GM18526 (cell line): ENCODE data around the gene CCT6B.

Experiments
- POLR2A ChIP-seq: IDR thresholded peaks from 3 replicates; pipeline ENCODE4 v1.6.1; 2011; ENCODE audit not compliant: insufficient read length; ENCODE audit errors: extremely low read depth

CCT6B gene

GRCh38 chr17:34981538-34982241 is 20.4 kb upstream of the CCT6B start:
- no peak for TF ChIP-seq POLR2A

- TF ChIP-seq POLR2A: peak; percentile 21
Observed at GRCh38 chr17:34980681-34981537, 19.6 kb upstream of the CCT6B start.

GRCh38 chr17:34980353-34980680 is 19.1 kb upstream of the CCT6B start, which contains the start of gene LIG3:
TSS of gene LIG3 (plus strand) at chr17:34980512. CDS start at chr17:34983006, 2,494 bp downstream.
- peak; percentile 61 for TF ChIP-seq POLR2A

- TF ChIP-seq POLR2A: no peak
Observed at GRCh38 chr17:34979650-34980352, 18.5 kb upstream of the CCT6B start.

- no peak for TF ChIP-seq POLR2A
Observed at GRCh38 chr17:34979153-34979552, 17.9 kb upstream of the CCT6B start.

- no peak for TF ChIP-seq POLR2A
Observed at GRCh38 chr17:34974794-34975785, 13.8 kb upstream of the CCT6B start.

- TF ChIP-seq POLR2A: no peak
Observed at GRCh38 chr17:34974179-34974578, 12.9 kb upstream of the CCT6B start.

- TF ChIP-seq POLR2A: no peak
Observed at GRCh38 chr17:34958438-34958837, 2.8 kb downstream of the CCT6B start.

GRCh38 chr17:34930283-34930682 is 31.0 kb downstream of the CCT6B start:
- TF ChIP-seq POLR2A: no peak

- TF ChIP-seq POLR2A: no peak
Observed at GRCh38 chr17:34926661-34927060, 34.6 kb downstream of the CCT6B start.

GRCh38 chr17:34920676-34921075 is 40.6 kb downstream of the CCT6B start:
- TF ChIP-seq POLR2A: no peak

- no peak for TF ChIP-seq POLR2A
Observed at GRCh38 chr17:34917381-34917780, 43.9 kb downstream of the CCT6B start.

- no peak for TF ChIP-seq POLR2A
Observed at GRCh38 chr17:34916120-34916519, 45.1 kb downstream of the CCT6B start.

GRCh38 chr17:34913001-34913400 is 48.3 kb downstream of the CCT6B start:
- no peak for TF ChIP-seq POLR2A

GRCh38 chr17:34909040-34909439 is 52.2 kb downstream of the CCT6B start:
- no peak for TF ChIP-seq POLR2A
